Uterus (tissue), 4 donors: ENCODE results near the gene GUCY2F. TPM values are rescaled to one million over a fixed set of nuclear protein-coding genes. Genes with fewer than 3 reads are reported as not detected.

Source experiments
- DNase-seq, 2 donors: peaks; one replicate each; pipeline ENCODE4 v3.0.0-alpha.2; 2019 to 2020
- H3K27ac ChIP-seq, 2 donors: fragments of 200-600 bp; sonication (generic); 1 replicate in 1 of 2; 2 replicates in 1 of 2; pipeline ENCODE4 v1.5.1; 2016 to 2018
- H3K27me3 ChIP-seq, 2 donors: fragments of 200-600 bp; sonication (generic); one replicate each; pipeline ENCODE4 v1.5.1; 2018 to 2019; ENCODE audit warnings: control low read depth in 1 of 2
- H3K36me3 ChIP-seq, 2 donors: fragments of 200-600 bp; sonication (generic); one replicate each; pipeline ENCODE4 v1.5.1; 2019; ENCODE audit warnings: control low read depth in 1 of 2
- H3K4me1 ChIP-seq, 2 donors: fragments of 200-600 bp; sonication (generic); one replicate each; pipeline ENCODE4 v1.5.1; 2018 to 2019; ENCODE audit warnings: control low read depth in 1 of 2
- H3K4me3 ChIP-seq, 2 donors: fragments of 200-600 bp; sonication (generic); 1 replicate in 1 of 2; 2 replicates in 1 of 2; pipeline ENCODE4 v1.5.1; 2018 to 2019; ENCODE audit warnings: mild to moderate bottlenecking in 1 of 2
- H3K9me3 ChIP-seq, 2 donors: fragments of 200-600 bp; sonication (generic); one replicate each; pipeline ENCODE4 v1.5.1; 2019; ENCODE audit warnings: control low read depth in 1 of 2
- POLR2A ChIP-seq, 2 donors: fragments of 450-650 bp; IDR thresholded peaks; one replicate each; pipeline ENCODE4 v1.6.1; 2016; ENCODE audit warnings: antibody characterized with exemption in 2 of 2, mild to moderate bottlenecking in 1 of 2, moderate library complexity in 1 of 2
- intact Hi-C: fragments of 100-400 bp; cut with DNase I; formaldehyde crosslinking; loops from one replicate; pipeline ENCODE4 v1.15.1; 2023; ENCODE audit warnings: low total_unique reads
- total RNA-seq, 4 donors: library from RNA; depleted of rRNA in 3 of 4; stranded (reverse); fragments of >200 nt in 3 of 4; gene quantifications; one replicate each; pipeline versions ENCODE4 v1.1.0 to v1.2.4, GENCODE V29; 2014 to 2023
- TF ChIP-seq, protein P1 (sequence below), 4 experiments: fragments of 200-600 bp in 2 of 4; fragments of 450-650 bp in 2 of 4; sonication (generic) in 2 of 4; IDR thresholded peaks; one replicate each; pipeline ENCODE4 v1.5.1; 2016 to 2019; ENCODE audit warnings: antibody characterized with exemption in 4 of 4, mild to moderate bottlenecking in 2 of 4, moderate library complexity in 1 of 4
- donor health status: DM: yes; HTN: yes; CAD: no.

The GUCY2F gene
- total RNA-seq, 4 donors from 2014 or later, result 0.14 TPM; not detected in 3

DNA sequence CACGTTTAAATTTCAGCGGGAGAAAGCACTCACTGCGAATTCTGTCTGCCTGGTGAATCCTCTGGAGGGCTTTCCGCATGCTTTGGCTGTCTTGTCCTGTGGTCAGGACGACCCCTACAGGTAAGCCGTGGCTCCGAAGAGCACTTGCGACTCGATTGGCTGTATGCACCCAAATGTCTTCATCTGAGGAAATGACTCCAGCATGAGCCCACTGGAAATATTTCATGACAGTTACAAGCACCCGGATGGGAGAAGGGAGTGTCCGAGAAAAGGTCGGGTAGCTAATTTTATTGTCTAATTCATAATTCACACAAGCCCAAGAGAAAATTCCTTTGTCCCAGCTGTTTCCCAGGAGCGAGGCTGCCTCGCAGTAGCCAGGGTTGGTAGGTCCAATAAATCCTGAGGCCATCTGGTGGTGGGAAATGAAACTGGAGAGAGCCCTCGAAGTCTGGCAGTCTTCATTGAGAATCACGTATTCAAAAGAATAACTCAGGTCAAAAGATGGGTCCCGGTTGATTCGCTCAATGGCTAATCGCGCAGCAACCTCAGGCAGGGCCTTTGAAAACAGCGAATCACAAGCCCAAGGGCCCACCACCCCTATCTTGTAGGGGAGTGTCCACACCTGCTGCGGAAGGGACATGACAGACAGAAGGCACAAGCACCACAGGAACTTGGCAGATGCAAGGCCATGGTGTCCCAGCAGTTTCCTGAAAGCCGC lies 6.6 kb downstream of the GUCY2F start:
- intact Hi-C loops, result no loop called here
- H3K4me3 ChIP-seq, result no peak overlapping the region
- H3K36me3 ChIP-seq, result no peaks in the 10 kb centered on the region
- H3K9me3 ChIP-seq, result no peaks in the 10 kb centered on the region
- no peak overlapping the region for H3K27ac ChIP-seq
- H3K27me3 ChIP-seq, result peaks cover 0 to 13% of the 10 kb centered on the region in 2 donors
- no peak for TF ChIP-seq POLR2A (IDR thresholded peaks at IDR 0.05)
- TF ChIP-seq, protein P1, sequence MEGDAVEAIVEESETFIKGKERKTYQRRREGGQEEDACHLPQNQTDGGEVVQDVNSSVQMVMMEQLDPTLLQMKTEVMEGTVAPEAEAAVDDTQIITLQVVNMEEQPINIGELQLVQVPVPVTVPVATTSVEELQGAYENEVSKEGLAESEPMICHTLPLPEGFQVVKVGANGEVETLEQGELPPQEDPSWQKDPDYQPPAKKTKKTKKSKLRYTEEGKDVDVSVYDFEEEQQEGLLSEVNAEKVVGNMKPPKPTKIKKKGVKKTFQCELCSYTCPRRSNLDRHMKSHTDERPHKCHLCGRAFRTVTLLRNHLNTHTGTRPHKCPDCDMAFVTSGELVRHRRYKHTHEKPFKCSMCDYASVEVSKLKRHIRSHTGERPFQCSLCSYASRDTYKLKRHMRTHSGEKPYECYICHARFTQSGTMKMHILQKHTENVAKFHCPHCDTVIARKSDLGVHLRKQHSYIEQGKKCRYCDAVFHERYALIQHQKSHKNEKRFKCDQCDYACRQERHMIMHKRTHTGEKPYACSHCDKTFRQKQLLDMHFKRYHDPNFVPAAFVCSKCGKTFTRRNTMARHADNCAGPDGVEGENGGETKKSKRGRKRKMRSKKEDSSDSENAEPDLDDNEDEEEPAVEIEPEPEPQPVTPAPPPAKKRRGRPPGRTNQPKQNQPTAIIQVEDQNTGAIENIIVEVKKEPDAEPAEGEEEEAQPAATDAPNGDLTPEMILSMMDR (IDR thresholded peaks at IDR 0.05), result peak in 3 of 4 experiments; percentile 17 to 41 (median 37)
- DNase-seq, result peak; percentile 15 to 20
- H3K4me1 ChIP-seq, result no peaks in the 10 kb centered on the region

DNA sequence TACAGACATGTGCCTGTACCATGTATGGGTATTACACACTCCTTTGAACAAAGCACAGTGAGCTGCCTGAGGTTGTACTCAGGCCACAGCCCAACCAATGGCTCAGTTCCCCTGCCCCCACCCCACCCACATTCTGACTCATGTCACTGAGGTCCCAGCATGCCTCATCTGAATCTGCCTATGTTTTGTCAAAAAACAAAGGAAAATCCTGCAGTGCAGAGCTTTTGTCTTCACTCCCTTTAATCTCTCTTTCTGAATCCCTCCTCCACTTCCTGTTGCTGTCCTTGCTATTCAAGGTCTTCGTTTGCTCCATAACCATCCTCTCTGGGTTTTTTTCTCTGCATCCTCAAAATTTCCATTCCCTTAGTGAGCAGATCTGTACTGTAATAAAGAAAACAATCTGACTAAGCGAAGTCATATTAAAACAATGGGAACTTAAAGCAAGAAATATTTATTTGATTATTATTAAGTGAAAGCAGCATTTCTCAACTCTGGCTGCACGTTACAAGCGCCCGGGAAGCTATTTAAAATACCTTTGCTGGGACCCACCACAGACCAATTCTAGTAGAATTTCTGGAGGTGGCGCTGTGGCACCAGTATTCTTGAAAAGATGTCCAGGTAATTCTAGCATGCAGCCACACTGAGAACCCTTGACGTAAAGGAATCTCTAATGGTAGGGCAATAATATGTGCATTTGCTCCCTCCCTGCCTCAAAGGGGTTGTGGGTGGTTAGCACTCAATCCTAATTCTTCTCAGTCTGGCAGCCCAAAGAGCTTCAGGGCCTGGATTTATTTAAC lies 8.7 kb downstream of the GUCY2F start:
- no peak for DNase-seq
- Histone ChIP-seq H3K4me3 (no peak overlapping the region), H3K36me3 (no peaks in the 10 kb centered on the region), H3K27ac (no peak overlapping the region), H3K27me3 (peaks cover 0 to 13% of the 10 kb centered on the region in 2 donors), H3K9me3 (no peaks in the 10 kb centered on the region), H3K4me1 (no peaks in the 10 kb centered on the region)
- intact Hi-C loops, result no loop called here
- TF ChIP-seq, protein P1 (IDR thresholded peaks at IDR 0.05), result no peak
- TF ChIP-seq POLR2A (IDR thresholded peaks at IDR 0.05), result no peak

- intact Hi-C loops, result no loop called here
- H3K4me1 ChIP-seq, result no peaks in the 10 kb centered on the region
- no peak overlapping the region for H3K27ac ChIP-seq
- DNase-seq, result no peak
- no peaks in the 10 kb centered on the region for H3K9me3 ChIP-seq
- TF ChIP-seq, protein P1 (IDR thresholded peaks at IDR 0.05), result no peak
- no peak for TF ChIP-seq POLR2A (IDR thresholded peaks at IDR 0.05)
- peaks cover 0 to 3% of the 10 kb centered on the region in 2 donors for H3K27me3 ChIP-seq
- no peaks in the 10 kb centered on the region for H3K36me3 ChIP-seq
- H3K4me3 ChIP-seq, result no peak overlapping the region
These were observed 17.7 kb downstream of the GUCY2F start for GRCh38 chrX:109464231-109464630.

- Histone ChIP-seq H3K9me3 (no peaks in the 10 kb centered on the region), H3K36me3 (no peaks in the 10 kb centered on the region), H3K4me3 (no peak overlapping the region), H3K4me1 (no peaks in the 10 kb centered on the region), H3K27me3 (peaks cover 0 to 3% of the 10 kb centered on the region in 2 donors), H3K27ac (no peak overlapping the region)
- DNase-seq, result no peak
- TF ChIP-seq POLR2A (IDR thresholded peaks at IDR 0.05), result no peak
- TF ChIP-seq, protein P1 (IDR thresholded peaks at IDR 0.05), result no peak
- intact Hi-C loops, result no loop called here
These were observed 18.1 kb downstream of the GUCY2F start for GRCh38 chrX:109463784-109464183.
